HepG2 (cell line): ENCODE results near the gene HABP2. TPM values are rescaled to one million over a fixed set of nuclear protein-coding genes. Genes with fewer than 3 reads are reported as not detected.

Experiments
- ATAC-seq: fragments of 200-7000 bp; cut with Tn5 transposase; 3 replicates; pipeline ENCODE4 v1.9.1; 2020; ENCODE audit warnings: mild to moderate bottlenecking, moderate library complexity
- BruUV-seq: library from RNA; stranded (reverse); fragments of 400-500 nt; replicated peaks from 2 replicates; lab custom pipeline; 2021; lab: Mats Ljungman, UMichigan
- CTCF ChIA-PET: fragments of 300-600 bp; formaldehyde crosslinking; extraction: SDS; loops from one replicate; lab custom pipeline; 2021; ENCODE audit warnings: low total read pairs, inconsistent platforms, low intra/inter-chr PET ratio; lab: Yijun Ruan, JAX
- POLR2A ChIA-PET: fragments of 350-600 bp; sonication (Branson Sonifier 250); formaldehyde crosslinking; loops from one replicate; lab custom pipeline; 2020; ENCODE audit warnings: antibody characterized with exemption, inconsistent platforms; lab: Yijun Ruan, JAX
- DNase-seq: peaks from one replicate; pipeline ENCODE4 v3.0.0-alpha.2; 2015; ENCODE audit warnings: low spot score
- FAIRE-seq: peaks from 3 replicates; lab custom pipeline; 2011; peaks lifted over from hg19 to GRCh38; lab: Jason Lieb, UNC
- H2AFZ ChIP-seq: one replicate; pipeline ENCODE4 v1.6.1; 2011; ENCODE audit warnings: low read length, inconsistent platforms
- H3K27ac ChIP-seq: fragments of 300-600 bp; 3 replicates; pipeline ENCODE4 v1.8.0; 2011; ENCODE audit warnings: mixed run types, mild to moderate bottlenecking, mixed read lengths, low read length, inconsistent platforms; ENCODE audit not compliant: insufficient read depth; ENCODE audit errors: extremely low read length
- H3K27me3 ChIP-seq, 2 experiments: fragments of 200-600 bp in 1 of 2; 2 replicates in 1 of 2; 3 replicates in 1 of 2; pipeline versions ENCODE4 v1.6.0 to v1.8.0; 2011; ENCODE audit warnings: low read length in 2 of 2, mild to moderate bottlenecking in 2 of 2, moderate library complexity in 2 of 2, inconsistent platforms in 1 of 2; ENCODE audit not compliant: insufficient read depth in 2 of 2, control insufficient read depth in 1 of 2
- H3K36me3 ChIP-seq, 2 experiments: fragments of 200-600 bp in 1 of 2; replicated peaks in 1 of 2; 2 replicates in 1 of 2; 3 replicates in 1 of 2; pipeline versions ENCODE4 v1.5.1 to v1.8.0; 2011; ENCODE audit warnings: low read length in 2 of 2, inconsistent platforms in 1 of 2; ENCODE audit not compliant: insufficient read depth in 2 of 2, control insufficient read depth in 1 of 2
- H3K4me1 ChIP-seq: 2 replicates; pipeline ENCODE4 v1.5.1; 2012; ENCODE audit warnings: low read length, inconsistent platforms; ENCODE audit not compliant: insufficient read depth
- H3K4me2 ChIP-seq: 2 replicates; pipeline ENCODE4 v1.6.0; 2011; ENCODE audit warnings: low read depth, low read length, inconsistent platforms
- H3K4me3 ChIP-seq, 3 experiments: fragments of 200-600 bp in 1 of 3; sonication (generic), shearing (Covaris generic) in 1 of 3; replicated peaks in 1 of 3; 2 replicates each; pipeline ENCODE4 v1.5.1; 2011 to 2016; ENCODE audit warnings: low read length in 3 of 3, inconsistent platforms in 2 of 3, low read depth in 2 of 3, mild to moderate bottlenecking in 2 of 3, control low read depth in 1 of 3, mixed read lengths in 1 of 3; ENCODE audit not compliant: insufficient read depth in 1 of 3
- H3K79me2 ChIP-seq: one replicate; pipeline ENCODE4 v1.6.1; 2011; ENCODE audit warnings: low read length, inconsistent platforms; ENCODE audit not compliant: insufficient read depth
- H3K9ac ChIP-seq: 2 replicates; pipeline ENCODE4 v1.6.0; 2011; ENCODE audit warnings: mild to moderate bottlenecking, low read depth, low read length, inconsistent platforms; ENCODE audit not compliant: insufficient read depth
- H3K9me3 ChIP-seq: 2 replicates; pipeline ENCODE4 v1.5.1; 2012; ENCODE audit warnings: mild to moderate bottlenecking, low read length
- H4K20me1 ChIP-seq: 2 replicates; pipeline ENCODE4 v1.6.0; 2011; ENCODE audit warnings: inconsistent platforms, mild to moderate bottlenecking, low read length, moderate library complexity; ENCODE audit not compliant: insufficient read depth
- CC2D1A ChIP-seq: sonication (generic); formaldehyde crosslinking; IDR thresholded peaks from 2 replicates; pipeline ENCODE4 v1.8.1; 2023; ENCODE audit warnings: mild to moderate bottlenecking, missing genetic modification reagents
- CEBPG ChIP-seq: IDR thresholded peaks from 2 replicates; pipeline ENCODE4 v1.6.1; 2016
- FOXC1 ChIP-seq: sonication (generic); formaldehyde crosslinking; IDR thresholded peaks from 2 replicates; pipeline ENCODE4 v1.8.0; 2022; ENCODE audit warnings: mild to moderate bottlenecking, missing genetic modification reagents, borderline replicate concordance
- LCORL ChIP-seq, 2 experiments: fragments of 450-650 bp in 1 of 2; sonication (generic) in 1 of 2; formaldehyde crosslinking in 1 of 2; IDR thresholded peaks; 2 replicates each; pipeline versions ENCODE4 v1.5.0 to v1.6.1; 2017 to 2020; ENCODE audit warnings: antibody characterized with exemption in 1 of 2, missing genetic modification reagents in 1 of 2
- MBD4 ChIP-seq: IDR thresholded peaks from 2 replicates; pipeline ENCODE4 v1.6.1; 2012; ENCODE audit warnings: low read length, inconsistent platforms, borderline replicate concordance
- MED8 ChIP-seq: sonication (generic); formaldehyde crosslinking; IDR thresholded peaks from 2 replicates; pipeline ENCODE4 v1.8.1; 2023; ENCODE audit warnings: mild to moderate bottlenecking, missing genetic modification reagents; ENCODE audit not compliant: insufficient replicate concordance
- NR3C1 ChIP-seq: sonication (generic); formaldehyde crosslinking; IDR thresholded peaks from 2 replicates; pipeline ENCODE4 v1.4.0; 2020; ENCODE audit warnings: missing genetic modification reagents
- ZNF3 ChIP-seq: IDR thresholded peaks from 2 replicates; pipeline ENCODE4 v1.7.0; 2017; ENCODE audit warnings: inconsistent platforms
- ZNF354B ChIP-seq: sonication (generic); formaldehyde crosslinking; IDR thresholded peaks from 2 replicates; pipeline ENCODE4 v1.8.0; 2022; ENCODE audit warnings: mild to moderate bottlenecking, missing genetic modification reagents
- whole genome bisulfite sequencing: methylation state at CpG from one replicate; pipeline ENCODE4 v1.1.6; 2017; ENCODE audit warnings: low lambda C conversion rate; 5-methylcytosine and 5-hydroxymethylcytosine counted together
- in situ Hi-C: cut with HindIII; loops from 2 replicates; pipeline ENCODE4 v1.10.0; 2017; ENCODE audit warnings: low pct_unique_long_range_greater_than_20kb; ENCODE audit not compliant: extremely low pct_ligation_motif_present
- intact Hi-C: fragments of 100-400 bp; cut with micrococcal nuclease; formaldehyde crosslinking; loops from one replicate; pipeline ENCODE4 v1.10.0; 2022; ENCODE audit not compliant: unreplicated experiment
- polyA plus RNA-seq, 8 experiments: library from polyadenylated mRNA; depleted of rRNA in 3 of 8; stranded (reverse) in 7 of 8; unstranded in 1 of 8; fragments of >200 nt; fragmentation: Illumina TruSeq in 4 of 8; extraction: Trizol in 4 of 8; gene quantifications; 2 replicates each; pipeline versions ENCODE4 v1.2.1 to v1.2.3, GENCODE V29; 2011 to 2016; ENCODE audit warnings: low read depth in 4 of 8, missing spikeins in 1 of 8, mixed read lengths in 1 of 8; ENCODE audit not compliant: insufficient read depth in 1 of 8
- total RNA-seq, 5 experiments: library from RNA; depleted of rRNA; stranded (reverse); fragments of >200 nt; fragmentation: Illumina TruSeq; extraction: Trizol; gene quantifications; 2 replicates each; pipeline ENCODE4 v1.2.3, GENCODE V29; 2016; ENCODE audit warnings: low read depth in 1 of 5
- TF ChIP-seq, protein P1 (sequence below): IDR thresholded peaks from 2 replicates; pipeline ENCODE4 v1.6.1; 2016; ENCODE audit warnings: low read depth
- TF ChIP-seq, protein P2 (sequence below): sonication (generic); formaldehyde crosslinking; IDR thresholded peaks from 2 replicates; pipeline ENCODE4 v1.8.0; 2022; ENCODE audit warnings: low read depth, missing genetic modification reagents
- TF ChIP-seq, protein P3 (sequence below): sonication (generic); formaldehyde crosslinking; IDR thresholded peaks from 2 replicates; pipeline ENCODE4 v1.8.1; 2023; ENCODE audit warnings: missing genetic modification reagents, mild to moderate bottlenecking, borderline replicate concordance
- TF ChIP-seq, protein P4 (sequence below): sonication (generic); formaldehyde crosslinking; conservative IDR thresholded peaks from 2 replicates; pipeline ENCODE4 v1.4.0; 2020; ENCODE audit warnings: missing genetic modification reagents

The HABP2 gene
- total and polyA plus RNA-seq, 2 of the 13 experiments (the other 11 are each of a cell fraction or from before 2014, with no cell fraction given): 0.12 to 0.13 TPM

DNA sequence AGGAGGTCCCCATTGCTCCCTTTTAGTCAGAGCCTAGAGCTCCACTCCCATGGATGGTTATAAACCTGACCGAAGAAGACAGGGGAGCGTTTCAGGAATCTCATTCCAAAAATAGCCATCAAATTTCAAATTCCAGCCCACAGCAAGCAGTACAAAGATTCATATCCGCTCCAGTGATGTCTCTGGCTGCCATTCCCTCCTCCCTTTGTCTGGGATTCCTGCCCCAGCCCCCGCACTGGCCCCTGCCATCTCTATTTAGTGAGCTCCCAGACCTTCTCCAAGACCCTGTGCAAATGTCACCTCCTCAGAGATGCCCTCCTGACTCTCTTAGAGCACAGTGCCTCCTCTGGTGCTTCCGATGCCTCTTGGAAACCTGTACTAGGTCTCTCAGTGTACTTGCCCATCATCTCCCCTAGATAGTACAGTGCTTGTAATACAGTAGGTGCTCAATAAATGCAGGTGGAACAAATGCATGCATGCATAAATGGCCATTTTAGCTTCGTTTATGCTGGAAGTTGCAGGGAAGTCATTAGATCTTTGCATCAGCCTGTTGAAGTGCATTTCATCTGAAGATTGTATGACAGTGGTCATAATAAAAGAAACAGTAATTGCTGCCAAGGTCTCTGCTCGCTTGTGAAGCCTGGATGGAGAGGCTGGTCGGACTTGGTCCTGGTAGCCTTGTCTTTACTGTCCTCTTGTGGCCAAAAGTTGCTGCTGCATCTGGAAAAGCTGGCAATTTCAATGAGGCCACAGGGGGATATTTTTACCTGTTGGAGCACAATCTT, 32.0 kb upstream of the HABP2 start (continued):
- TF ChIP-seq, protein P1, sequence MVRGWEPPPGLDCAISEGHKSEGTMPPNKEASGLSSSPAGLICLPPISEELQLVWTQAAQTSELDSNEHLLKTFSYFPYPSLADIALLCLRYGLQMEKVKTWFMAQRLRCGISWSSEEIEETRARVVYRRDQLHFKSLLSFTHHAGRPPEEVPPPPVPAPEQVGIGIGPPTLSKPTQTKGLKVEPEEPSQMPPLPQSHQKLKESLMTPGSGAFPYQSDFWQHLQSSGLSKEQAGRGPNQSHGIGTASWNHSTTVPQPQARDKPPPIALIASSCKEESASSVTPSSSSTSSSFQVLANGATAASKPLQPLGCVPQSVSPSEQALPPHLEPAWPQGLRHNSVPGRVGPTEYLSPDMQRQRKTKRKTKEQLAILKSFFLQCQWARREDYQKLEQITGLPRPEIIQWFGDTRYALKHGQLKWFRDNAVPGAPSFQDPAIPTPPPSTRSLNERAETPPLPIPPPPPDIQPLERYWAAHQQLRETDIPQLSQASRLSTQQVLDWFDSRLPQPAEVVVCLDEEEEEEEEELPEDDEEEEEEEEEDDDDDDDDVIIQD: no peak

DNA sequence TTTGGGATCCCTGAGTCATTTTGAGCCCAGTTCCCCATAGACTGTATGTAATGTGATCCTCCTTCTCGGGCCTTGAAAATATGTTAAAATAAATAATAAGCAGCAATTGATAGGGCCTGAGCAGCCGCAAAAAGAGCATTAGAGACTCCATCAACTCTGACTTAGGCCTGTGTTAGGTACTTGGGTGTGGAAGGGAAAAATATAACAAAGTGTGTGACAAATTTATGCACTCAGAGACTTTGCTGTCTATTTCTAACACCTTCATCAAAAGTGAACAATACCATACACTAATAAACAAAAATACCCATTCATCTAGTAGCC, 31.4 kb upstream of the HABP2 start:
- no peak overlapping the region for H3K4me2 ChIP-seq
- intact Hi-C loops (loop anchor here (1.0 kb wide), 1 partner anchor 42 kb away; no protein-coding TSS in a partner anchor), in situ Hi-C loops (no loop called here)
- H4K20me1 ChIP-seq: no peaks in the 10 kb centered on the region
- no peaks in the 10 kb centered on the region for H3K4me1 ChIP-seq
- H3K79me2 ChIP-seq: no peaks in the 10 kb centered on the region
- POLR2A ChIA-PET: no interaction called here
- no peak overlapping the region for H3K9ac ChIP-seq
- CTCF ChIA-PET: interaction anchor here (1.3 kb wide), 1 partner anchor 42 kb away, joined by 4 read pairs; no protein-coding TSS in a partner anchor
- no peak overlapping the region for H3K4me3 ChIP-seq
- no peak overlapping the region for H2AFZ ChIP-seq
- no peaks in the 10 kb centered on the region for H3K9me3 ChIP-seq
- ATAC-seq (no peak), FAIRE-seq (no peak), DNase-seq (no peak)
- no peaks in the 10 kb centered on the region for H3K36me3 ChIP-seq
- 47% methylated on average over 2 of the region's 2 CpGs for WGBS
- BruUV-seq: no TSS peak
- no peak overlapping the region for H3K27ac ChIP-seq
- H3K27me3 ChIP-seq: 0 out of 5 replicates have a peak, but pooled peaks cover 0 to 4% of the 10 kb centered on the region in 2 experiments
- no peak for TF ChIP-seq ZNF3 (CRISPR knock-in tag)
- TF ChIP-seq, protein P2, sequence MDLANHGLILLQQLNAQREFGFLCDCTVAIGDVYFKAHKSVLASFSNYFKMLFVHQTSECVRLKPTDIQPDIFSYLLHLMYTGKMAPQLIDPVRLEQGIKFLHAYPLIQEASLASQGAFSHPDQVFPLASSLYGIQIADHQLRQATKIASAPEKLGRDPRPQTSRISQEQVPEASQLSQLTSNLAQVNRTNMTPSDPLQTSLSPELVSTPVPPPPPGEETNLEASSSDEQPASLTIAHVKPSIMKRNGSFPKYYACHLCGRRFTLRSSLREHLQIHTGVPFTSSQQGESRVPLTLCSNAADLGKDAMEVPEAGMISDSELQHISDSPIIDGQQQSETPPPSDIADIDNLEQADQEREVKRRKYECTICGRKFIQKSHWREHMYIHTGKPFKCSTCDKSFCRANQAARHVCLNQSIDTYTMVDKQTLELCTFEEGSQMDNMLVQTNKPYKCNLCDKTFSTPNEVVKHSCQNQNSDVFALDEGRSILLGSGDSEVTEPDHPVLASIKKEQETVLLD (CRISPR knock-in tag): no peak
- TF ChIP-seq LCORL (IDR thresholded peaks at IDR 0.05): no peak
- no peak for TF ChIP-seq LCORL (CRISPR knock-in tag; IDR thresholded peaks at IDR 0.05)
- no peak for TF ChIP-seq FOXC1
- no peak for TF ChIP-seq ZNF354B (CRISPR knock-in tag)
- TF ChIP-seq CC2D1A: no peak
- TF ChIP-seq, protein P3, sequence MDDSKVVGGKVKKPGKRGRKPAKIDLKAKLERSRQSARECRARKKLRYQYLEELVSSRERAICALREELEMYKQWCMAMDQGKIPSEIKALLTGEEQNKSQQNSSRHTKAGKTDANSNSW (CRISPR knock-in tag): no peak
- no peak for TF ChIP-seq MBD4
- TF ChIP-seq, protein P4, sequence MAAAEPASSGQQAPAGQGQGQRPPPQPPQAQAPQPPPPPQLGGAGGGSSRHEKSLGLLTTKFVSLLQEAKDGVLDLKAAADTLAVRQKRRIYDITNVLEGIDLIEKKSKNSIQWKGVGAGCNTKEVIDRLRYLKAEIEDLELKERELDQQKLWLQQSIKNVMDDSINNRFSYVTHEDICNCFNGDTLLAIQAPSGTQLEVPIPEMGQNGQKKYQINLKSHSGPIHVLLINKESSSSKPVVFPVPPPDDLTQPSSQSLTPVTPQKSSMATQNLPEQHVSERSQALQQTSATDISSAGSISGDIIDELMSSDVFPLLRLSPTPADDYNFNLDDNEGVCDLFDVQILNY: no peak
- TF ChIP-seq CEBPG (CRISPR knock-in tag): no peak
- TF ChIP-seq NR3C1 (CRISPR knock-in tag): no peak
- TF ChIP-seq MED8 (CRISPR knock-in tag): no peak
